Measurements from ENCODE around the gene NRXN3.

The NRXN3 gene

DNA sequence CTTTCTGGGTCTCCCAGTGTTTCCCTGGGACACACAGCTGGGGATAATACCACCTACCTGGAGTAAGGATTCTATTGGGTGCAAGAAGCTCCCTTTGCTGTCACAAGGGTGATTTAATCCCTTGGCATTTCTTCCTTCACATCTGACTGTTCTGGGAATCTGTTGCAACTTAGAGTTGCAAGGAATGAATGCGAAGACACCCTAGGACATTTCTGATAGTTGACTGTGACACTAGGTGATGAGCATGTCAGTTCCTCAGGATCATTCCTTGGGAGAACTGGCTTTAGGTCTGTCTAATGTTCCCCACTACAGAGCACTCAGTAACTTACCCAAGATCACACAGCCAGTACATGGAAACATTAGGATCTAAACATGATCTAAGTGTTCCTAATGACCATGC, 593.6 kb downstream of the NRXN3 start:
- Histone ChIP-seq H3K27me3 (replicated peaks; ENCODE audit: control insufficient read depth, insufficient read depth, low read length, poor library complexity, severe bottlenecking) (no peaks in the 10 kb centered on the region), H3K4me3 (ENCODE audit: insufficient read depth, low read depth, low read length, poor library complexity, severe bottlenecking) (no peak overlapping the region)

DNA sequence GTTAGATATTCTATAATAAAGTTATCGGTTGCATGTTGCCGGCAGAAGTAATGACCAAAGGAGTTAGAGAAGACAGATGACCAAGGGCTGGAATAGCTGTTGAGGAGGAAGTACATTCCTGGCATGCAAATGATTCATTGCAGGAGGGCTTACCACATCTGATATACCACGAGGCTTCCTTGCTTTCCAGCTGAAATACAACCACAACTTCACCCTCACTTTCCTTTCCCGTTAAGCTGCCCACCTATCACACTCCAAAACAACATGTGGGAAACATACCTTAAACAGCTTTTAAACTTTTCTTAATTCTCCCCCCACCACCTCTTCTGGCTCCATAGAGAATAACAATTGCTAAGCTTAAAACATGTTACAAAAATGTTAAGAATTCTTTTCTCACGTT, 594.1 kb downstream of the NRXN3 start:
- H3K36me3 ChIP-seq (ENCODE audit: control insufficient read depth, insufficient read depth, low read length) = no peaks in the 10 kb centered on the region
- no peaks in the 10 kb centered on the region for H3K4me1 ChIP-seq (ENCODE audit: control insufficient read depth, insufficient read depth, low read length, poor library complexity, severe bottlenecking)
- no peaks in the 10 kb centered on the region for H3K27me3 ChIP-seq (replicated peaks; ENCODE audit: control insufficient read depth, insufficient read depth, low read length, poor library complexity, severe bottlenecking)
- H3K27ac ChIP-seq (ENCODE audit: insufficient read depth, low read length, poor library complexity, severe bottlenecking) = no peak overlapping the region
- no peak for DNase-seq
- no peak overlapping the region for H3K4me3 ChIP-seq (ENCODE audit: insufficient read depth, low read depth, low read length, poor library complexity, severe bottlenecking)
- no peaks in the 10 kb centered on the region for H3K9me3 ChIP-seq (ENCODE audit: control insufficient read depth, low read length)

More for the DNA sequence above, 593.6 kb downstream of the NRXN3 start:
- H3K4me1 ChIP-seq (ENCODE audit: control insufficient read depth, insufficient read depth, low read length, poor library complexity, severe bottlenecking) = no peaks in the 10 kb centered on the region
- H3K9me3 ChIP-seq (ENCODE audit: control insufficient read depth, low read length) = no peaks in the 10 kb centered on the region
- no peak overlapping the region for H3K27ac ChIP-seq (ENCODE audit: insufficient read depth, low read length, poor library complexity, severe bottlenecking)
- DNase-seq = no peak
- no peaks in the 10 kb centered on the region for H3K36me3 ChIP-seq (ENCODE audit: control insufficient read depth, insufficient read depth, low read length)

DNA sequence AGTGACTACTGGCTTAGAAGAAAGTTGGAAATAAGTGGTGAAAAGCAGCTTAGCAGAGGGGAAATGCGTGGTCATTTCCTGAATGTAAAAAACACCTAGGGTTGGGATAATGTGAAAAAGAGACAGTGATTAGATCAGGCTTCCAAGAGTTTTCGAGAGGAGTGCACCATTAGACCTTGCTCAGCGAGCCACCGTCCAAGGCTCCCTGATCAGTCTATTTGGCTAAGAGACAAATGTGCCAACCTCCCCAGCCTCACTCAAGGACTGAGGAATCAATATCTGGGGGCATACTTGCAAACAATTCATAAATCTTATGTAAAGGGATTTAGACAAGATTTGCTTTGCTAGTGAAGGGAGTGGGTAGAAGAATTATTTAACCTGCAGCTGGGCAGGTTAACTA, 594.5 kb downstream of the NRXN3 start:
- DNase-seq = no peak
- no peak overlapping the region for H3K27ac ChIP-seq (ENCODE audit: insufficient read depth, low read length, poor library complexity, severe bottlenecking)
- no peaks in the 10 kb centered on the region for H3K27me3 ChIP-seq (replicated peaks; ENCODE audit: control insufficient read depth, insufficient read depth, low read length, poor library complexity, severe bottlenecking)
- H3K4me3 ChIP-seq (ENCODE audit: insufficient read depth, low read depth, low read length, poor library complexity, severe bottlenecking) = no peak overlapping the region
- H3K4me1 ChIP-seq (ENCODE audit: control insufficient read depth, insufficient read depth, low read length, poor library complexity, severe bottlenecking) = no peaks in the 10 kb centered on the region
- H3K9me3 ChIP-seq (ENCODE audit: control insufficient read depth, low read length) = no peaks in the 10 kb centered on the region
- H3K36me3 ChIP-seq (ENCODE audit: control insufficient read depth, insufficient read depth, low read length) = no peaks in the 10 kb centered on the region

DNA sequence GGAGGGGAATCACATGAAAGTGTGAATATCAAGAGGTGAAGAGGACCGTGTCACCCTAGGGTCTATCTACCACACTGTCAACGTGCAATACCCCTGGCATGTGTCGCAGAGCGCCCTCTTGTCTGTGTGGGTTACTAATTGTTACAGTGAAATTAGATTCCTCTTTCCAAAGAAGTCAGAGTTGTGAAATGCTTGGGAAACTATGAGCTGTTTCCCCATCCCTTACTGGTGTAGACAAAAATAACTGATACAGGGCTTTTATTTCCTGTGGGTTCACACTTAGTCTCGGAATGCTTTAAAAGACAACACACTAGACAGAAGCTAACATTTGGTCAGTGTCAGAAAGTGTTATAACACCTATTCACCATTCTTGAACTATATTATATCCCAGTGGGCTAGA, 597.3 kb downstream of the NRXN3 start:
- H3K27ac ChIP-seq (ENCODE audit: insufficient read depth, low read length, poor library complexity, severe bottlenecking) = no peak overlapping the region
- DNase-seq = no peak

DNA sequence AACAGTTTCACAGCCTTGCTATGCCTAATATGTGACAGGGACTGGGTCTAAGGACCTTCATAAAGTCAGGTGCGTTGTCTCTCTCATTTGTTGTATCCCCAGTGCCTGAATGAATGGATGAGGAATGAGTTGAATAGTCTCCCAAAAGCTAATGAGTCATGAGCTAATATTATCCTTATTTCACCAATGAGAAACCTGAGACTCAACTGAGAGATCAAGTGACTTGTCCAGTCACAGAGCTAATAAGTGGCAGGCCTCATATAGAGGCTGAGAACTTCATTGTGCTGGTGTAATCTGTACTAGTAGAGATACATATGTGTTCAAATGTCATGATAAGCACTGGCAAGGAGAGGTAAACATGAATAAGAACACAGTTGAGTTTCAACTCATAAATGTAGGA, 612.4 kb downstream of the NRXN3 start:
- no peak overlapping the region for H3K27ac ChIP-seq (ENCODE audit: insufficient read depth, low read length, poor library complexity, severe bottlenecking)
- no peaks in the 10 kb centered on the region for H3K36me3 ChIP-seq (ENCODE audit: control insufficient read depth, insufficient read depth, low read length)
- H3K4me1 ChIP-seq (ENCODE audit: control insufficient read depth, insufficient read depth, low read length, poor library complexity, severe bottlenecking) = no peaks in the 10 kb centered on the region
- no peak overlapping the region for H3K4me3 ChIP-seq (ENCODE audit: insufficient read depth, low read depth, low read length, poor library complexity, severe bottlenecking)
- H3K9me3 ChIP-seq (ENCODE audit: control insufficient read depth, low read length) = no peaks in the 10 kb centered on the region
- no peak for DNase-seq
- H3K27me3 ChIP-seq (replicated peaks; ENCODE audit: control insufficient read depth, insufficient read depth, low read length, poor library complexity, severe bottlenecking) = no peaks in the 10 kb centered on the region

More for the DNA sequence above, 597.3 kb downstream of the NRXN3 start:
- Histone ChIP-seq H3K9me3 (ENCODE audit: control insufficient read depth, low read length) (no peaks in the 10 kb centered on the region), H3K4me3 (ENCODE audit: insufficient read depth, low read depth, low read length, poor library complexity, severe bottlenecking) (no peak overlapping the region), H3K36me3 (ENCODE audit: control insufficient read depth, insufficient read depth, low read length) (no peaks in the 10 kb centered on the region), H3K27me3 (replicated peaks; ENCODE audit: control insufficient read depth, insufficient read depth, low read length, poor library complexity, severe bottlenecking) (no peaks in the 10 kb centered on the region), H3K4me1 (ENCODE audit: control insufficient read depth, insufficient read depth, low read length, poor library complexity, severe bottlenecking) (no peaks in the 10 kb centered on the region)

DNA sequence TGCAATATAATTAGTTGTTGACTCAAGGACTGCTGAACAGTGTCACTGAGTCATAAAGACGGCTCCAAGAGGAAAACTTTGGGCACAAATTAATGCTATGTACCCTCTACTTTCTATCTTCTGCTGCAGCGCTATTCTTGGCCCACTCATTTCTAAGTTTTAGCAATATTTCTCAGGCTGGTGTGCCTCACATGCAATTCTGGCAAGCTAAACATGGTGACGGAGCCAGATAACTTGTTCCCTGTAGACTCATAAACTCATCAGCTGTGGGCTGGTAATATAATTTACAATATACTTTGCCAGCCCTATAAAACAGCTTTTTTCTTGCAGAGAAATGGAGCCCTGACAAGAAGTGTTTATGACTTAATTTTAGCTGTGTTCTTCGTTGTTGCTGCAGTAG, 615.1 kb downstream of the NRXN3 start:
- Histone ChIP-seq H3K27me3 (replicated peaks; ENCODE audit: control insufficient read depth, insufficient read depth, low read length, poor library complexity, severe bottlenecking) (no peaks in the 10 kb centered on the region), H3K4me3 (ENCODE audit: insufficient read depth, low read depth, low read length, poor library complexity, severe bottlenecking) (no peak overlapping the region), H3K9me3 (ENCODE audit: control insufficient read depth, low read length) (no peaks in the 10 kb centered on the region), H3K36me3 (ENCODE audit: control insufficient read depth, insufficient read depth, low read length) (no peaks in the 10 kb centered on the region), H3K27ac (ENCODE audit: insufficient read depth, low read length, poor library complexity, severe bottlenecking) (no peak overlapping the region), H3K4me1 (ENCODE audit: control insufficient read depth, insufficient read depth, low read length, poor library complexity, severe bottlenecking) (no peaks in the 10 kb centered on the region)
- no peak for DNase-seq

DNA sequence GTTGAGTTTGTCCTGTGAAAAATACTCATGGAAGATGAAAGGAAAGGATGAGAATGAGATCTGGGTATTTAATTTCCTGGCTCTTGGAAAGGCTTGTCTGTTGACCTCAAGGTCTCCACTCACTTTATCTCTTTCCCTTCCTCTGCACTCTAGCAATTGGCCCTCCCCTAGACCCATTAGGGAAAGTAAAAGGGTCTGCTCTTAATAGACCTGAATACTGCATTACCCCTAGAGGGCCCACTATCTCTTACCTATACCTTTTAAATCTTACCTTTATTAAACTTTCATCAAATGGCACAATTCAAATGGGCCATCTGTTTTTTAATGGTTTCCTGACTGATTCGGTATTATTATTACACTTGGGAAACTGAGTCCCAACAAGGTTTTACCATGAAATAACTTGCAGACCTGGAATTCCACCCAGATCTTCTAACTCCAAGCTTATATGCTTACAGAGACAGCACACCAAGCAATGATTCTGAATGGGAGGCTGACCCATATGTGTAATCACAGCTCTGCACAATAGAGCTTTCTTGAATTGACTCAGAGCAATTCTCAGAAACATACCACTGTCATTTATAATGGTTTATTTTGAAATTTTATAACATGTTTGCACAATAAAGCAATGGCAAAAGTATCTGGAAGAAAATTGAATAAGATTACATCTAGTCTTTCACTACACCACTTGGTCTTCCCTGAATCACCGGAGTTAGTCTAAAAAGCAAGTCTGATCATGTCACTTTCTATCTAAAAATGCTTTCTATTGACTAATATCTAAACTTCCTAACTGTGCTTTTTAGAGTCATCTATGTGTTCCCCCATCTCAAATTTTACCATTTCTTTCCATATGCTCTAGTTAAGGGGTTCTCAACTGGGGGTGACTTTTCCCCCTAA, 618.5 kb downstream of the NRXN3 start:
- no peak for DNase-seq
- Histone ChIP-seq H3K36me3 (ENCODE audit: control insufficient read depth, insufficient read depth, low read length) (no peaks in the 10 kb centered on the region), H3K4me1 (ENCODE audit: control insufficient read depth, insufficient read depth, low read length, poor library complexity, severe bottlenecking) (no peaks in the 10 kb centered on the region), H3K27me3 (replicated peaks; ENCODE audit: control insufficient read depth, insufficient read depth, low read length, poor library complexity, severe bottlenecking) (no peaks in the 10 kb centered on the region), H3K9me3 (ENCODE audit: control insufficient read depth, low read length) (no peaks in the 10 kb centered on the region), H3K27ac (ENCODE audit: insufficient read depth, low read length, poor library complexity, severe bottlenecking) (no peak overlapping the region), H3K4me3 (ENCODE audit: insufficient read depth, low read depth, low read length, poor library complexity, severe bottlenecking) (no peak overlapping the region)

DNA sequence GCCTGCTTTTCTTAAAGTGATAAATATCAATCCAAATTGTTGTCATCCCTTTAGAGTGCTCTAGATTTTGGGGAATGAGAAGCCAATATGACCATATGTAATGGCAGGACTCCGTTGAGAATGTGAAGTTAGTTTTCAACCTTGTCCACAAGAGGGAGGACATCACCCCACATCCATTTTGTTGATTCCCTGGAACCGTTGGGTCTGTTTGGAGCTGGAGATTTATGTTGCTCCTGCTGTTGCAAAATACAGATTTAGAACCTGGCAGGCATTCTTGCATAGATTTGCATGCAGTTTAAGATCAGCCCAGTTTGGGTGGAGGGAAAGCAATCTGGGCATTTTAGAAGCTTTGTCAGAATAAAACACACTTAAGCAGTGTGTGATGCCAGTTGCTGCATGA, 620.1 kb downstream of the NRXN3 start:
- H3K36me3 ChIP-seq (ENCODE audit: control insufficient read depth, insufficient read depth, low read length) = no peaks in the 10 kb centered on the region
- no peaks in the 10 kb centered on the region for H3K4me1 ChIP-seq (ENCODE audit: control insufficient read depth, insufficient read depth, low read length, poor library complexity, severe bottlenecking)
- no peak overlapping the region for H3K4me3 ChIP-seq (ENCODE audit: insufficient read depth, low read depth, low read length, poor library complexity, severe bottlenecking)
- no peaks in the 10 kb centered on the region for H3K9me3 ChIP-seq (ENCODE audit: control insufficient read depth, low read length)
- H3K27me3 ChIP-seq (replicated peaks; ENCODE audit: control insufficient read depth, insufficient read depth, low read length, poor library complexity, severe bottlenecking) = no peaks in the 10 kb centered on the region
- no peak overlapping the region for H3K27ac ChIP-seq (ENCODE audit: insufficient read depth, low read length, poor library complexity, severe bottlenecking)
- no peak for DNase-seq

DNA sequence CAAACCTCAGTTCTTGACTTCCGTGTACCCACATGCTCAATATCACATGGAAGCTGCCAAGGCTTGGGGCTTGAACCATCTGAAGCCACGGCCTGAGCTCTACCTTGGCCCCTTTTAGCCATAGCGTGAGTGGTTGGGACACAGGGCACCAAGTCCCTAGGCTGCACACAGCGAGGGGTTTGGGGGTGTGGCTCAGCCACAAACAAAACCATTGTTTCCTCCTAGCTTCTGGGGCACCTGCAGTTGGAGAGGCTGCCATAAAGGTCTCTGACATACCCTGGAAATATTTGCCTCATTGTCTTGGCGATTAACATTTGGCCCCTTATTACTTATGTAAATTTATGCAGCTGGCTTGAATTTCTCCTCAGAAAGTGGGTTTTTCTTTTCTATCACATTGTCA, 628.6 kb downstream of the NRXN3 start:
- H3K27me3 ChIP-seq (replicated peaks; ENCODE audit: control insufficient read depth, insufficient read depth, low read length, poor library complexity, severe bottlenecking) = no peaks in the 10 kb centered on the region
- H3K27ac ChIP-seq (ENCODE audit: insufficient read depth, low read length, poor library complexity, severe bottlenecking) = no peak overlapping the region
- no peak overlapping the region for H3K4me3 ChIP-seq (ENCODE audit: insufficient read depth, low read depth, low read length, poor library complexity, severe bottlenecking)
- no peaks in the 10 kb centered on the region for H3K9me3 ChIP-seq (ENCODE audit: control insufficient read depth, low read length)
- no peaks in the 10 kb centered on the region for H3K4me1 ChIP-seq (ENCODE audit: control insufficient read depth, insufficient read depth, low read length, poor library complexity, severe bottlenecking)
- no peaks in the 10 kb centered on the region for H3K36me3 ChIP-seq (ENCODE audit: control insufficient read depth, insufficient read depth, low read length)
- DNase-seq = no peak

DNA sequence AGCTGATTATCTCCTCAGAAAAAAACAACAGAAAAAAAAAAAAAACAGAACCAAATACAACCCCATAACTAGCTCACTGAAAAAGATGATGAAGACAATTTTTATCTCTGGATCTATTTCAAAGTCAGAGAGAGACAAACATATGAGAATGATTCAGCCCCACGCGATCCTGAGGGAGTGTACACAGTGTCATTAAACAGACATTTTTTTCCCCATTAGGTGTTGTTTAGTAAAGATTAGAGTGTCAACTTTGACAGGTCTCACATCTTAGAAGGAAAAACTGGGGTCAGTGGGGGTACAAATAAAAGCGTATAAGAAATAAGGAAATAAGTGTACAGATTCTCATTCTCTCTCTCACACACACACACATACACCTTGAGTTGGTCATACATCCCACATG, 635.4 kb downstream of the NRXN3 start:
- Histone ChIP-seq H3K4me3 (ENCODE audit: insufficient read depth, low read depth, low read length, poor library complexity, severe bottlenecking) (no peak overlapping the region), H3K36me3 (ENCODE audit: control insufficient read depth, insufficient read depth, low read length) (no peaks in the 10 kb centered on the region), H3K9me3 (ENCODE audit: control insufficient read depth, low read length) (no peaks in the 10 kb centered on the region), H3K27me3 (replicated peaks; ENCODE audit: control insufficient read depth, insufficient read depth, low read length, poor library complexity, severe bottlenecking) (no peaks in the 10 kb centered on the region), H3K4me1 (ENCODE audit: control insufficient read depth, insufficient read depth, low read length, poor library complexity, severe bottlenecking) (no peaks in the 10 kb centered on the region), H3K27ac (ENCODE audit: insufficient read depth, low read length, poor library complexity, severe bottlenecking) (no peak overlapping the region)
- DNase-seq = no peak

Data from effector memory CD4-positive, alpha-beta T cell (primary cell).